GM19467 (cell line): Measurements from ENCODE around the gene CRIM1.

Source experiments
- ATAC-seq: cut with Tn5 transposase; IDR thresholded peaks from one replicate; pipeline ENCODE4 v1.9.1; 2021; ENCODE audit warnings: mild to moderate bottlenecking, moderate library complexity; ENCODE audit not compliant: unreplicated experiment

Gene CRIM1

GRCh38 chr2:36511858-36512603 lies 156.5 kb downstream of the CRIM1 start:
- ATAC-seq = no peak

- ATAC-seq = no peak
Observed at GRCh38 chr2:36512705-36513104, 157.1 kb downstream of the CRIM1 start.

- ATAC-seq = no peak
Observed at GRCh38 chr2:36513661-36514060, 158.1 kb downstream of the CRIM1 start.

- no peak for ATAC-seq
Observed at GRCh38 chr2:36515538-36515937, 160.0 kb downstream of the CRIM1 start.

GRCh38 chr2:36516136-36516870 lies 160.7 kb downstream of the CRIM1 start:
- no peak for ATAC-seq

- ATAC-seq = no peak
Observed at GRCh38 chr2:36520431-36520830, 164.9 kb downstream of the CRIM1 start.

- no peak for ATAC-seq
Observed at GRCh38 chr2:36523153-36523552, 167.6 kb downstream of the CRIM1 start.

- no peak for ATAC-seq
Observed at GRCh38 chr2:36525245-36525644, 169.7 kb downstream of the CRIM1 start.

- no peak for ATAC-seq
Observed at GRCh38 chr2:36526226-36526625, 170.6 kb downstream of the CRIM1 start.

GRCh38 chr2:36528274-36528673 lies 172.7 kb downstream of the CRIM1 start:
- ATAC-seq = peak; percentile 67

- ATAC-seq = peak; percentile 30
Observed at GRCh38 chr2:36528766-36529392, 173.3 kb downstream of the CRIM1 start.

GRCh38 chr2:36530178-36530982 lies 174.8 kb downstream of the CRIM1 start:
- ATAC-seq = peak; percentile 58

GRCh38 chr2:36530983-36531354 lies 175.4 kb downstream of the CRIM1 start:
- ATAC-seq = no peak

GRCh38 chr2:36534275-36534799 lies 178.8 kb downstream of the CRIM1 start:
- no peak for ATAC-seq

GRCh38 chr2:36535099-36535498 lies 179.5 kb downstream of the CRIM1 start:
- ATAC-seq = no peak

GRCh38 chr2:36536776-36537175 lies 181.2 kb downstream of the CRIM1 start:
- no peak for ATAC-seq

GRCh38 chr2:36538335-36538734 lies 182.8 kb downstream of the CRIM1 start:
- no peak for ATAC-seq

- ATAC-seq = peak; percentile 79
Observed at GRCh38 chr2:36539631-36540030, 184.1 kb downstream of the CRIM1 start.

- no peak for ATAC-seq
Observed at GRCh38 chr2:36540986-36541754, 185.6 kb downstream of the CRIM1 start.
